Activated CD4-positive, alpha-beta T cell treated with anti-CD3 and anti-CD28 coated beads, Interleukin-2, amount 50 U/mL, for 24 hours (primary cell): Measurements from ENCODE around the gene SMPDL3B.

Source experiments
- DNase-seq, 2 donors: peaks; one replicate each; pipeline ENCODE4 v3.0.0-alpha.2; 2020; ENCODE audit warnings: low read depth in 1 of 2, low spot score in 1 of 2

SMPDL3B gene

GRCh38 chr1:27934818-27935549 lies at the start of gene SMPDL3B:
SMPDL3B (plus strand) TSS chr1:27935000; CDS start chr1:27935184, 184 bp downstream.
- DNase-seq, result no peak

GRCh38 chr1:27885114-27885528 lies 49.7 kb upstream of the SMPDL3B start:
- DNase-seq, result no peak

- DNase-seq, result no peak
Observed at GRCh38 chr1:27885621-27886352, 49.0 kb upstream of the SMPDL3B start.

- no peak for DNase-seq
Observed at GRCh38 chr1:27886353-27886679, 48.5 kb upstream of the SMPDL3B start.

GRCh38 chr1:27886744-27887143 lies 48.1 kb upstream of the SMPDL3B start:
- no peak for DNase-seq

GRCh38 chr1:27887215-27888021 lies 47.4 kb upstream of the SMPDL3B start:
- DNase-seq, result no peak

- DNase-seq, result no peak
Observed at GRCh38 chr1:27889506-27889905, 45.3 kb upstream of the SMPDL3B start.

- DNase-seq, result no peak
Observed at GRCh38 chr1:27891196-27891889, 43.5 kb upstream of the SMPDL3B start.

GRCh38 chr1:27894521-27894920 lies 40.3 kb upstream of the SMPDL3B start:
- no peak for DNase-seq

- no peak for DNase-seq
Observed at GRCh38 chr1:27906759-27907158, 28.0 kb upstream of the SMPDL3B start.

- DNase-seq, result peak in 1 of 2 donors; percentile 17
Observed at GRCh38 chr1:27912429-27912828, 22.4 kb upstream of the SMPDL3B start.

GRCh38 chr1:27915082-27915575 lies 19.7 kb upstream of the SMPDL3B start:
- no peak for DNase-seq

GRCh38 chr1:27922272-27922671 lies 12.5 kb upstream of the SMPDL3B start:
- DNase-seq, result no peak

- DNase-seq, result no peak
Observed at GRCh38 chr1:27928216-27928954, 6.4 kb upstream of the SMPDL3B start.

GRCh38 chr1:27931184-27931583 lies 3.6 kb upstream of the SMPDL3B start:
- DNase-seq, result no peak

- no peak for DNase-seq
Observed at GRCh38 chr1:27931759-27932158, 3.0 kb upstream of the SMPDL3B start.

- no peak for DNase-seq
Observed at GRCh38 chr1:27935721-27936120, 921 bp downstream of the SMPDL3B start.

- no peak for DNase-seq
Observed at GRCh38 chr1:27936370-27936769, 1.6 kb downstream of the SMPDL3B start.

GRCh38 chr1:27937524-27937836 lies 2.7 kb downstream of the SMPDL3B start:
- no peak for DNase-seq

GRCh38 chr1:27938488-27938887 lies 3.7 kb downstream of the SMPDL3B start:
- DNase-seq, result no peak

- DNase-seq, result peak; percentile 25 to 66
Observed at GRCh38 chr1:27940297-27940696, 5.5 kb downstream of the SMPDL3B start.
